COLO668 (cell line): ENCODE data around the gene CHTF8.
"Not testable (repeated sequence)": the region's sequence is repeated elsewhere in the genome, so short reads cannot be mapped to it uniquely, and the experiment has no call there.

ENCODE experiments used
- DNase-seq: peaks from one replicate; lab custom pipeline; 2025; ENCODE audit not compliant: unreplicated experiment; lab: John Stamatoyannopoulos, UW

CHTF8 gene

GRCh38 chr16:69139464-69139863, 7.1 kb upstream of the CHTF8 start:
- not testable (repeated sequence) for DNase-seq

- DNase-seq = no peak
Measured at GRCh38 chr16:69138608-69139007, 6.2 kb upstream of the CHTF8 start.

- no peak for DNase-seq
Measured at GRCh38 chr16:69133373-69133954, 1.1 kb upstream of the CHTF8 start.

- DNase-seq = peak; percentile 79
Measured at GRCh38 chr16:69131839-69132423, 457 bp downstream of the CHTF8 start.

GRCh38 chr16:69131167-69131838, 1.1 kb downstream of the CHTF8 start:
- DNase-seq = no peak

GRCh38 chr16:69130461-69130860, 1.9 kb downstream of the CHTF8 start:
- no peak for DNase-seq

GRCh38 chr16:69127966-69128510, 4.3 kb downstream of the CHTF8 start:
- DNase-seq = no peak

- DNase-seq = not testable (repeated sequence)
Measured at GRCh38 chr16:69126801-69127200, 5.6 kb downstream of the CHTF8 start.

- DNase-seq = no peak
Measured at GRCh38 chr16:69126221-69126620, 6.2 kb downstream of the CHTF8 start.

GRCh38 chr16:69124961-69125360, 7.4 kb downstream of the CHTF8 start:
- DNase-seq = not testable (repeated sequence)

GRCh38 chr16:69124406-69124805, 8.0 kb downstream of the CHTF8 start:
- DNase-seq = not testable (repeated sequence)

GRCh38 chr16:69123910-69124309, 8.5 kb downstream of the CHTF8 start:
- peak; percentile 58 for DNase-seq

GRCh38 chr16:69120096-69120664, 12.2 kb downstream of the CHTF8 start:
- DNase-seq = no peak

- DNase-seq = no peak
Measured at GRCh38 chr16:69119536-69119935, 12.9 kb downstream of the CHTF8 start.

GRCh38 chr16:69118994-69119393, 13.4 kb downstream of the CHTF8 start:
- DNase-seq = no peak

- DNase-seq = no peak
Measured at GRCh38 chr16:69118468-69118867, 13.9 kb downstream of the CHTF8 start.

- DNase-seq = no peak
Measured at GRCh38 chr16:69116906-69117305, 15.5 kb downstream of the CHTF8 start.

- DNase-seq = no peak
Measured at GRCh38 chr16:69116256-69116875, 16.0 kb downstream of the CHTF8 start.

GRCh38 chr16:69115837-69116236, 16.6 kb downstream of the CHTF8 start:
- DNase-seq = no peak

- no peak for DNase-seq
Measured at GRCh38 chr16:69115361-69115760, 17.0 kb downstream of the CHTF8 start.

GRCh38 chr16:69114976-69115355, 17.4 kb downstream of the CHTF8 start:
- DNase-seq = no peak
